HG03378 (cell line): Measurements from ENCODE around the gene CIT.

ENCODE experiments used
- ATAC-seq: cut with Tn5 transposase; IDR thresholded peaks from one replicate; pipeline ENCODE4 v1.9.1; 2021; ENCODE audit warnings: mild to moderate bottlenecking, moderate library complexity; ENCODE audit not compliant: unreplicated experiment

Gene CIT

DNA sequence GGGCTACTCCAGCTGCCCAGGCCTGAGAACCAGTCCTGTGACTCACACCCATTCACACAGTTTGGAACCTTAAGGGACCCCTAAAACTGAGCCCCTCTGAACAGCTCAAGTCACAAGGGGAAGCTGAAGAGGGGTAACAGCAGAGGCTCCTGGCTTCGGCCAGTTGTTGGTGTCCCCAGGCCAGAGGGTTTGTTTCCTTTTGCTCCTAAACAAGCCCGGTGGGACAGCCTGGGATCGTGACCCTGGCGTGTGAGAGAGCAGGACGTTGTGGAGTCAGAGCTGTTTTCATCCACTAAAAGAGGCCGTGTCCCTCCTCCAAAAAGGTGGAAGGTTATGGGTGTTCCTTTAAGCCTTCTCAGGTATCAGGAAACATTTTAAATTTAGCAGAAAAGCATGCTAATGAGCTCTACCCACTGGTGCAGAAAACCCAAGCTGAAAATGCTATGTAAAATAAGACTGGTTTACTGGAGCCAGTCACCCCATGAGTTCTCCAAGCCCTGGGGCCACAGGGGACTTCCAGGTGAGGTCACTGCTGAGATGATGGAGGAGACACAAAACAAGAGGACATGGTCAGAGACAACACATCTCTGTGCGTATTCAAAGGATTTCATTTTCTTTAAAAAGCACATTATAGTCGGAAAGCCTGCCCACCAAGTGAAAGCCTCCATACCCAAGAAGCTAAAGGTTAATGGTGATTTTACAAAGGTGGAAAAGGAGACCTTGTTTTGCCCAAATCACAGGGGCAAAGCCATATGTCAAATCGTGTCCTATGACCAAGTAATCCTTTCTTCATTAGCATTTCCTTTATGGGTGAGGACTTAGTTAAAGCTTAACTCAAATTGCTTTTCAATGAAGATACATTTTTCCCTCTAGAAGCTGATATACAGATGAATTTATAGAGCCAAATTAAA, 195.1 kb downstream of the CIT start:
- ATAC-seq = no peak

DNA sequence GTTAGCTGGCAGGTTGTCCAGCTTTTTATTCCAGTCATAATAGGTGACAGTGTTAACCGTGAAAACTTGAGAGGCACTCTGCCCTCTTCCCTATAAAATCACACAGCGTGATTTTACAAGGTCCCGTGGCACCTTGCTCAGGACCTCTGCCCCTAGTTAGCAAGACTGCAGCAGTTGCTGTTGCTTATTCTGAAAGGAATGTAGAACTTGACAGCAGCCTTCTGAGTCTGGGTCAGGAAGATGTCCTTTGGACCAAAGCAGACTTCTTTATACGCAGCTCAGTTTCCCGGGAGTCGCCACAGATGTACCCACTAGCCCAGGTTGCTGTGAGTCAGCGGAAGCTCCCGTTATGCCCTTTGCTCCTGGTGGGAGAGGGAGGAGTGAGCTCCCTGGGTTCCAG, 196.0 kb downstream of the CIT start:
- no peak for ATAC-seq

DNA sequence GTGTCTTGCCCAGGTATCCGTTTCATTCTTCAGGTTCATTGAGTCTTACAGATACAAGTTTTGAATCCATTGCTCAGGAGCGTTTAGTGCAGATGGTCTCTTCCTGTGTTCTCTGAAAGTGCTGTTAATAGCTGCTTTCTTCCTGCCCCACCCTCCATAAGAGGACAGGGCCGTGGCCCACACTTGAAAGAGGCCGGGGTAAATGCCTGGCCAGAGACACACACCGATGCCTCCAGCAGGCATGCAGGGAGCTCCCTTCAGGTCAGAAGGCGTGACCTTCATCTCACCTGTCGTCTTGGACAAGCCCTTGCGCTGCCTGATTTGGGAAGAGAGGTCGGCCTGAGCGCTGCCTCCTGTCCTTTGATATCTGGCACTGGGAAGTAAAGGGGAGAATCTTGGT, 197.6 kb downstream of the CIT start:
- no peak for ATAC-seq

DNA sequence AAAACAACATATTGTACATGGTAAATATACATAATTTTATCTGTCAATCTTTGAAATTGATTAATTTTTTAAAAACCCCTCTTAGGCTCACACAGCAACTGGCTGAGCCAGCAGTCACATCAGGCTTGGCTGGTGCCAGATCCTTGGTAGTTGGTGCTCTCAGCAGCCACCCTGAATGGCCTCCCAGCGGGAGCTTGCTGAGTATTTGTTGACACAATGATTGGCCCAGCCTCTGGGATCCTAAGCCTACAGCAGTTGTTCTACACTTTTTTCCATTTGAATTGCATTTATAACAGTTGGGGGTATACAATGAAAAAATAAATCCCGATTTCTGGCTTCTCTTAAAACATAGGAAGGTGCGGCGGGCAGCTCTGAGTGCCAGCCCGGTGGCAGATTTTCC, 198.0 kb downstream of the CIT start:
- no peak for ATAC-seq

DNA sequence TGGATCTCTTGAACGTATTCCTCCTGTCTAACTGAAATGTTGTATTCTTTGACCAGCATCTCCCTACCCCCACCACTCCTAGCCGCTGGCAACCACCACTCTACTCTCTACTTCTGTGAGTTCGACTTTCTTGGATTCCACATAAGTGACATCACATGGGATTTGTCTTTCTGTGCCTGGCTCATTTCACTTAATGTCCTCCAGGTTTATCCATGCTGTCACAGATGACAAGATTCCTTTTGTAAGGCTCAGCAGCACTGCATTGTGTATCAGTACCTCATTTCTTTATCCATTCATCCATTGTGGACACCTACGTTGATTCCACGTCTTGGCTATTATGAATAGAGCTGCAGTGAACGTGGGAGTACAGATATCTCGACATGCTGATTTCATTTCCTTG, 198.7 kb downstream of the CIT start:
- no peak for ATAC-seq

DNA sequence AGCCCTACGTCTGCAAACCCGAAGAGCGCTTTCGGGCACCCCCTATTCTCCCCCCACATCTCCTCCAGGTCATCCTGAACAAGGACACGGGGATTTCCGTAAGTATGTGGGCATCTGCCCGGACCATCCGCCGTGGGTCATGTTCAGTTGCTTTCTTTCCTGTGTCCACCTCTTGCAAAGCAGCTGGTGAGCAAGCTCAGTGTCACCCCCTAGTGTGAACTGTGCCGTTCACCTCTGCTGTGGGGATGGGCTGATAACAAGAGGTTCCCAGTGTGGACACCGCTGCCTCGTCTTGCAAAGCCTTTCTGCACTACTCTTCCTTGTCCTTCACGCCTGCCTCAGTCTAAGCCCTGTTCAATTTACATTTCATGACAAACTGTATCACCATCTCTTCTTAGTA, 200.5 kb downstream of the CIT start:
- ATAC-seq = no peak

DNA sequence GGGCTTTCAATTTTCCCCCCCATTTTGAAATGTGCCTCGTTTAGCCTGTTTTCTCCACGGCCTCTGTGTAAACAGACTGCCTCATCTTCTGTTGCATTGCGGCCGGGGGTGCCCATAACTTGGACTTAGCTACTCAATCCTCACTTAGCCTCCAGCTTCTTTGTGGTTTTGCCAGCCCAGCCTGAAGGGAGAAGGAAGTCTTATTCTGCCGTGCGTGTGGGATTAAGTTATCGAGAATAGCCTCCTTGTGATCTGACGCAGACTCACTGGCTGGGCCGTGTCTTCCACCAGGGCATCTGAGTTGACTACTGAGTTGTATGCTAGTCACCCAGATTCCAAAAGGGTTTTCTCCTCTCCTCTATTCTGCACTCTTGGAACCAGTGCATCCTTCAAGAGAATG, 201.1 kb downstream of the CIT start:
- no peak for ATAC-seq

DNA sequence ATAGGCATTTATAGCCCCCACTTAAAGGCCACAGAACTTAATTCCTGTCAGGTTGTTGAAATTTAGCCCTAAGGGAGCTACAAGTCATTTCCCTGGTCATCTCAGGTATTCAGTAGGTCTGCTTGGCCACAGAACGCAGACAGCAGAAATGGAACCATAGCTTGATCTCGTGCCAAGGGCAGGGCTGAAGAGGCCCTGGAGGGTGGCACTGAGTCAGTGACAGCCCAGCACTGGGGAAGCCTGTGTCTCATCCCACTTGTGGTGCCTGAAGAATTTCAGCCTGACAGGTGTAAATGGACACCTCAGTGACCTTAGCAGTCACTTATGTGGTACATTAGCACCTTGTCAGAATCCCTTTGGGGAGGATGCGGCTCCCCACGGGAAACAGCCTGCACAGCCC, 202.6 kb downstream of the CIT start:
- no peak for ATAC-seq

DNA sequence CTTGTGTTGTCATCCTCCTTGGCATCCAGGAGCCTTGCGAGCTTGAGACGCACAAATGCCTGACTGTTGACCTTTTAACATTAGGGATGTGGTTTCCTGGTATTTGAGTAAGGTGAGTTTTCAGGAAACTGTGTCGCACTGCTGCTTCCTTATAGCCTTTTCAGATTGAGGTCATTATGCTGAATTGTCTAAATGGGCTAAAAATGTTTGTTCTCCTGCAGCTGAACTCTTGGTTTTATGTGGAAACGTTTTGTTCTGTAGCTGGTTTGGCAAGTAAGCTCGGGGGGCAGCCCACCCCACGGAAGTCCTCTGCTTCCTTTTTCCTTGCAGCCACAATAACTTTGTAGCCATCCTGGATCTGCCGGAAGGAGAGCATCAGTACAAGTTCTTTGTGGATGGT, 203.5 kb downstream of the CIT start:
- no peak for ATAC-seq

DNA sequence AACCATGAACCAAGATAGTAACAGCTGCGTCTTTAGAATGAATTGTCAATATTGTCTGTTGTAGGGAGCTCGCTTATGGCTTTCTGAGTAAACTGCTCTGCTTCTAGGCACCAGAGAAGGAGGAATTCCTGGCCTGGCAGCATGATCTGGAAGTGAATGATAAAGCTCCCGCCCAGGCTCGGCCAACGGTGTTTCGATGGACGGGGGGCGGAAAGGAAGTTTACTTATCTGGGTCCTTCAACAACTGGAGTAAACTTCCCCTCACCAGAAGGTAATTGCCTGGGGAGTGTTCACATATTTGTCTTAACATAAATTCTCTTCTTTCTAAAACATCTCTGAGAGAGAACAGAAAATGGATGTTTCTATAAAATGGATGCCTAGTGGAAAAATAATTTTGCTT, 204.9 kb downstream of the CIT start:
- ATAC-seq = no peak

DNA sequence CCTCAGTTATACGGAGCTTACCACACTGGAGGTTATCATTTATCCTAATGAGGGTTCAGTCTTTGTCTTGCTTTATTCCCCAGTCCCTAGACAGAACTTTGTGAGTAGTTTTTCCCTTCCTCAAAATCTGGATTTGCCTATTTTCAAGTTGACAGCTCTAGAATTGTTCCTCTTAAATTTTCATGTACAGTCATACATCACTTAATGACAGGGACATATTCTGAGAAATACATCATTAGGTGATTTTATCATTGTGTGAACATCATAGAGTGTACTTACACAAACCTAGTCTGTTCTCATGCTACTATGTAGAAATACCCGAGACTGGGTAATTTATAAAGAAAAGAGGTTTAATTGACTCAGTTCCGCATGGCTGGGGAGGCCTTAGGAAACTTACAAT, 206.1 kb downstream of the CIT start:
- no peak for ATAC-seq

DNA sequence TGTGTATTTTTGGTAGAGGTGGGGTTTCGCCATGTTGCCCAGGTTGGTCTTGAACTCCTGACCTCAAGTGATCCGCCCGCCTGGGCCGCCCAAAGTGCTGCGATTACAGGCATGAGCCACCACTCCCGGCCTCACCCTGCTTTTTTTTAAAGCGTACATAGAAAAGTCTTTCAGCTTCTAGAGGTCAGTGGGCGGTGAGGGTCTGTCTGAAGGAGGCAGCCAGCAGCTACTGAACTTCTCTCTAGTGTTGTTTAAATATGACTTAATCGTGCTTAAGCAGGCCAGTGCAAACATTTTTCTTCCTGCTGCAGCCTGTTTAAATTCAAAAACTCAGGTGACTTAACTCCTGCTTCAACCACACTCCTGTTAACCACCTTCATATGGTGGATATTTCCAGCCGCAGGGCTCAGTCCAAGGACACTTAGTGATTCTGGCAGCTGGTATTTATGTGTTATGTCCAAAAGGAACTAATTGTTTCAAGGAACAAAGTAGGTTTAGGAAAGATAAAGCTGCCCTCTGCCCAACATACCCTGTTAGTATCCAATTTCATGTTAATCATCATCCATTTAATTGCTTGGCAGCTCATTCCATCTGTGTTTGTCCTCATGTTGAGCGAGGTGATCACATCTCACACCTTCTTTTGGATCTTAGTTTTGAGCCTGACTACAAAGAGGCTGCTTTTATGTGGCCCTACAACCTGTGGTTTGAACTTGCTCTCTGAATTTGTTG, 207.2 kb downstream of the CIT start:
- ATAC-seq = no peak

DNA sequence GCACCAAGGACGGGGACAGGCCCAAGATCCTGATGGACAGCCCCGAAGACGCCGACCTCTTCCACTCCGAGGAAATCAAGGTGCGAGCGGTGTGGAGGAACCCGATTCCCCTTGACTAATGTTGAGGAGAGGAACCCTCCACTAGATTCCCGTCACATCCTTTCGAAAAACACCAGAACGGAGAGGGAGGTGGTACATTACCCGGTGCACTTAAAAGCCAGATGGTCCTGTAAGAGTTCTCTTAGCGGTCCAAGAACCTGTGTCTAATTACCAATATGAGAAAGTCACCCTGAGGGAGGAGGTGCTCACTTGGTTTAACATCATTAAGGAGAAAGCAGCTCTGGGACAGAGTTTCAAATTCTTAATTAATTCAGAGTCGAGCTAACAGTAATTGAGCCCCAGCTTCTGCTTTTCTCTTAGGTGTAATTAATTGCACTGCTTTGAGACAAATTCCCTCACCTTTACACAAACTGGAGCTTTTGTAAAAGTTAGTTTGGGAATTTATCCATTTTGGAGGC, 208.7 kb downstream of the CIT start:
- ATAC-seq = no peak

DNA sequence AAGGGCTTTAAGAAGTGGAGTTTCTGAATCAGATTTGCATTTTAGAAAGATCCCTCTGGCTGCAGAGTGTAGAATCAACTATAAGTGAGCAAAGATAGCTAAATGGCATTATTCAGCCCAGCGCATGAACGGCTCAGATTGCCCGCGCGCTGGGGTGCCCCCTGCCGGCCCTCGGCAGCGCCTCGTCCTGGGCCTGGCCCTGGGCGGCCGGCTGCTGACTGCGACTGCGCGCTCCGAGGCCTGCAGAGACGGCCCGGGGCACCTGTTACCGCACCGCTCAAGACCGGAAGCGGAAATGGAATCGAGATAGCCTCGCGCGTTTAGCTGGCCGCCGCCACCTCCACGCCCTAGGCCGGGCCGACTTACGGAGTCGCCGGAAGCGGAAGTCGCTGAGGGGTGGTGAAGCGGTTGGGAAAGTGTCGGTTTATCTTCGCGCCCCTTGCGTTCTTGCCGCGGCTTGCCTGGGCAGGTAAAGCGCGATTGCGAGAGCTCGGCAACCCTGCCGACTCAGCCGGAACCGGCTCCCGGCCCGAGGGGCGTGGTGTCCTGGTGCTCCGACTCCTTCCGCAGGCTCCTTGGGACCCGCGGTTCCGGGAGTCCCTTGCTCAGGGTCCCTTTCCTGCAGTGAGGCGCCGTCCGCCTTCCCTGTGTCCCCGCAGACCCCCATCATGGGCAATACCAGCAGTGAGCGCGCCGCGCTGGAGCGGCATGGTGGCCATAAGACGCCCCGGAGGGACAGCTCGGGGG, 209.4 kb downstream of the CIT start, which contains the start of gene PRKAB1:
Gene PRKAB1, plus strand, starts transcription at position 557 of the 747 bp plus-strand sequence. Its CDS starts 112 bp downstream, at position 669.
- ATAC-seq = peak; percentile 88

DNA sequence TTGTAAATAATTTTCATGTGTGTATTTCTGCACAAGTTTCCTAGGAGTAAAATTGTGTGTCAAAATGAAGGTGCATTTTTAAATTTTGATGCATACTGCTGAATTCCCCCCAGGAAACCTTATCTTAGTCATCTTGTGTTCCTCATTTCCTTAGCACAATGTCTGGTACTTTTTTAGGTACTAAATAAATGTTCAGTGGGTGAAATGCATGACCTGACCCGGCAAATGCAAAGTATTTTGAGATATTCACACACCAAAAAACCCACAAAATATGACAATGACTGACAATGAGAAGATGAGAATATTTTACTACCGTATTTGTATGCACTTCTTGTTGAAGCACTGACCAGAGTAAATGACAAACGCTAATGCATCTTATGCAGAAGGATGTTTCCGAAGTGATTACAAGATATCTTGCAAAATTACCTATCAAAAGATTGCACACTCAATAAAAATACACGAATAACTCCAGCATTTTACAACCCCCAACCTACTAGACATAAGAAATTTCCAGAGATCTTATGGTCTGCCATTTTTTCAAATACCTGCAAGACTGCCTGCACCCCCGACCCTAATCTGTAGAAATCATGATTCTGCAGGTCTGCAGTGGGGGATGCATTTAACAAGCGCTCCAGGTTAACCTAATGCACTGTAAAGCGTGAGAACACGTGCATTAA, 210.1 kb downstream of the CIT start:
- no peak for ATAC-seq

DNA sequence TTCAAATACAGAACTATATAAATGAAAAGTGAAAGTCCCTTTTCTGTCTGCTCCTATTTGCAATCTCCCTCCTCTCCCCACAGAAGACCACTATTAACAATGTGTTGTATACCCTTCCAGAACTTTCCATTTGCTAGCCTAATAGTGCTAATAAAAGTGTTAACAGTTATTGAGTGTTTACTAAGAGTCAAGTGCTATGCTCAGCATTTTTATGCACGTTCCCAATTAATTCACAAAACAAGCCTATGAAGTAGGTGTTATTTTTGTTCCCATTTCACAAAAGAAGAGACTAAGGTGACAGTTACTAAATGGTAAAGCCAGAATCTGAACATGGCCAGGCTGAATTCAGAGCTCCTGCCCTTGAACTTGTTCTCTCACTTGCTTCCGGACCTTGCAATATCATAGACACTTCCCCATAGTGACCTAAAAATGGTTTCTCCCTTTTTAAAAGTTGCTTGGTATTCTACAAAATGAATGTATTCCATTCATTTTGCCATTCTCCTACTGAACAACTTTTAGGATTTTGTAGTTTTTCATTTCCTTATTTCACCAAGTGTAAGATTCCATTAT, 210.8 kb downstream of the CIT start:
- no peak for ATAC-seq

DNA sequence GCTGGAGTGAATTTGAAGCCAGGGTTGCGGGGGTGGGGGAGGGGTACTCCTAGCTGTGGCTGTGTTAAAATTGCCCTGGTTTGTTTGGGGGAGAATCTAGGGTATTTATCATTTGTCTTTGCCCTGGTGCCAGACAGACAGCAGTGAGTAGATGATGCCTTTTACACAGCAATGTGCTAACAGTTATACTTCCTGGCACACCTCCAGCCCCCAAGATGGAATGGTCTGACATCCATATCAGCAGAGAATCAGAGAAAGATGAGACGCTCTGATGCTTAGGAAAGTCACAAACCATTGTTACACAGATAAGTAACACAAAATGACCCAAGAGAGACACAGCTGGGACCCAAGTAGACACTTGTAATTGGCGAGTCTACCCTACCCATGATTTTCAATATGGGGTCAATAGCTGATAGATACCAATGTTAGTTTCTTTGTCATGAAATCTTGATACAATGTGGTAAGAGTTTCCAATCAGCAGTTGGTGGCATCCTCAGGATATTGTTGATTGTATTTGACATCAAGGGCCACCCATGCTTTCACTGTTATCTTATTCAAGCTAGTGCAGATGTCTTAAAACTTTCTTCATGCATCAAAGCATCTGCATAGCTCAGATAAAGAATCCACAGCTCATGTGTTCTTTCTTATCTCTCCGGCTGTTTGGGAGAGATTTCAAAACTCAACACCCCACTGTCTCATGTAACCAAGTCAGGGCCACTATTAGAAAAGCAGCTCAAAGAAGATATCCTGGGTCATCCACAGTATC, 211.8 kb downstream of the CIT start:
- no peak for ATAC-seq

DNA sequence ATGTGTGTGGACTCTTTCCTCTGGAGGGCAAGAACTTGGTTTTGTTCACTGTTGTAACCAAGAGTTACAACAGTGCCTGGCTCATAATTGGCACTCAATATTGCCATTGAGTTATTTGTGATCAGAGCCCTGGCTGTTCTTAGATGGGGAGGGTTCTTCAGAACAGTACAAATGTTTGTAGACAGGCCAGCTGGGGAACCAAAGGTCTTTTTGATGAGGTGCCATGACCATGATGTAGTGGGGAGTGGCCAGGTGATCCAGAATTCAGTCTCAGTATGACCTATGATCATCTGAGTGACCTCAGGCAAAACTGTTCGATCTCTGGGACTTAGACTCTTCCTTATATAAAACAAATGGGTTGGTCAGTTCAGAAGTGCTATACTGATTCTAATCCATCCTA, 212.5 kb downstream of the CIT start:
- no peak for ATAC-seq

DNA sequence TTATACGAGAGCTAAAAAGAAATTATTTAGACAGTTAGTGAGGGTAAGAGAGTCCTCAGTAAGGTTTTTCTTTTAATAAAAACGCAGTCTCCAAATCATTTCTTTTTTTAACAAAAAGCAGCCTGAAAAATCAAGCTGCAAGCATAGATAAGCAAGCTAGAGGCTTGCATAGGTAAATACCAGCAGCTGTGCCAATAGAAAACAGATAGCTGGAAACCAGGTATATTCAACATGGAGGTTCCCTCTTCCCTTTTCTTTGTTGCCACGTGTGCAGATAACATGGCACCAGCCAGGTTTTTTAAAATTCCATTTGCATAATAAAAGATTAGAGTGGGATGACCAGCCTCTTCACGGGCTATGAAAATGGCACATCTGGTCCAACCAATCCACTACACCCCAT, 215.2 kb downstream of the CIT start:
- ATAC-seq = no peak

DNA sequence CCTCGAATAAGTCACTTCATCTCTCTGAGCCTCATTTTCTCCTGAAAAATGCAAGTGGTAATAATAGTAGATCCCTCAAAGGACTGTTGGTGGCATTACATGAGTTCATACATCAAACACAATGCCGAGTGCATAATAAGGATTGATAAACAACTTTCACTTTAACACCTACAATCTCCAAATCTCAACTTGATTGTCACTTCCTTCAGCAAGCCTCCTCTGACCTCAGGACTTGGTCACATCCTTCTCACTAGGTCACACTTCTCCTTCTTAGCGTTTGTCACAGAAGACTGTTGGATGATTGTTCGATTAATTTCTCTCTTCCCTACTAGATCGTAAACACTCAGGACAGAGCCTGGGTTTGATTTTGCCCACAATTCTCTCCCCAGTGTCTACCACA, 217.0 kb downstream of the CIT start:
- ATAC-seq = no peak
